Psoas muscle (tissue), 8 donors: ENCODE results near the gene HEPACAM. TPM values are rescaled to one million over a fixed set of nuclear protein-coding genes. Genes with fewer than 3 reads are reported as not detected.

Experiments
- ATAC-seq, 4 donors: fragments of 200-7000 bp; cut with Tn5 transposase; one replicate each; pipeline ENCODE4 v1.9.1; 2020; ENCODE audit warnings: moderate library complexity in 3 of 4, mild to moderate bottlenecking in 2 of 4
- DNase-seq, 2 donors: peaks; one replicate each; pipeline ENCODE4 v3.0.0-alpha.2; 2020
- H3K27ac ChIP-seq: fragments of 200-600 bp; one replicate; pipeline ENCODE4 v1.8.0; 2022
- H3K27me3 ChIP-seq, 3 donors: fragments of 200-600 bp in 1 of 3; one replicate each; pipeline versions ENCODE4 v1.6.1 to v1.8.0; 2013 to 2022; ENCODE audit warnings: low read length in 2 of 3, mild to moderate bottlenecking in 2 of 3, moderate library complexity in 1 of 3; ENCODE audit not compliant: insufficient read depth in 3 of 3
- H3K36me3 ChIP-seq, 2 donors: fragments of 200-600 bp in 1 of 2; one replicate each; pipeline versions ENCODE4 v1.6.1 to v1.8.0; 2013 to 2022; ENCODE audit warnings: low read depth in 1 of 2, mild to moderate bottlenecking in 1 of 2, moderate library complexity in 1 of 2; ENCODE audit not compliant: insufficient read depth in 1 of 2
- H3K4me1 ChIP-seq: fragments of 200-600 bp; one replicate; pipeline ENCODE4 v1.8.0; 2022
- H3K4me3 ChIP-seq: fragments of 200-600 bp; one replicate; pipeline ENCODE4 v1.8.0; 2022; ENCODE audit warnings: mild to moderate bottlenecking
- H3K9me3 ChIP-seq: fragments of 200-600 bp; one replicate; pipeline ENCODE4 v1.8.0; 2022
- CTCF ChIP-seq: fragments of 200-600 bp; IDR thresholded peaks from one replicate; pipeline ENCODE4 v1.8.0; 2022; ENCODE audit warnings: antibody characterized with exemption
- WGBS, 3 donors: extraction: QIAGEN DNeasy Blood & Tissue Kit; methylation state at CpG; one replicate each; pipeline versions ENCODE4 v1.1.6 to v1.1.7; 2013; 5-methylcytosine and 5-hydroxymethylcytosine counted together
- intact Hi-C, 2 donors: fragments of 100-400 bp; cut with DNase I; formaldehyde crosslinking; loops; one replicate each; pipeline versions ENCODE4 v1.11.0 to v1.14.2; 2022
- polyA plus RNA-seq, 3 donors: library from polyadenylated mRNA; stranded (reverse); fragments of 200-250 nt; gene quantifications; one replicate each; pipeline ENCODE4 v1.2.3, GENCODE V29; 2013
- total RNA-seq, 4 donors: library from RNA; stranded (reverse); fragmentation: NEBNext Ultra II Directional in 2 of 4; extraction: Animal tissue kit (Norgen Biotek cat#: 25700) in 2 of 4; gene quantifications; one replicate each; pipeline versions ENCODE4 v1.2.1 to v1.2.4, GENCODE V29; 2021 to 2023
- donor health status: healthy with polysubstance abuse.
- donor health status: DM: no; HTN: no; CAD: no; lungs with moderate emphysema.
- donor health status: Bipolar disorder and iron deficiency.
- donor health status: healthy.
- donor health status: DM: yes; HTN: yes; CAD: no.
- donor health status: DM: no; HTN: no; CAD: no.
- donor health status: DM: no; HTN: no; CAD: no.
- donor health status: DM: yes; HTN: yes; CAD: no.

HEPACAM gene
- total and polyA plus RNA-seq, 7 donors = 0.05 to 0.25 (median 0.07) TPM; not detected in 2

GRCh38 chr11:124900464-124900863 lies 35.4 kb downstream of the HEPACAM start:
- H3K27ac ChIP-seq = peak overlapping the region; percentile 68
- H3K9me3 ChIP-seq = no peaks in the 10 kb centered on the region
- peak overlapping the region; percentile 15 for H3K4me3 ChIP-seq
- ATAC-seq (peak in 3 of 4 donors; percentile 42 to 52 (median 47)), DNase-seq (peak in 1 of 2 donors; percentile 65)
- TF ChIP-seq CTCF = no peak
- no peaks in the 10 kb centered on the region for H3K4me1 ChIP-seq
- no peaks in the 10 kb centered on the region for H3K36me3 ChIP-seq
- intact Hi-C loops = no loop called here
- 15 to 43% (median 18%) methylated on average over 5 of the region's 5 CpGs for WGBS, 3 donors
- H3K27me3 ChIP-seq = peaks cover 0 to 28% (median 4%) of the 10 kb centered on the region in 3 donors

- DNase-seq (no peak), ATAC-seq (no peak)
- Histone ChIP-seq H3K4me3 (no peak overlapping the region), H3K27ac (peak overlapping the region; percentile 68), H3K36me3 (no peaks in the 10 kb centered on the region), H3K4me1 (no peaks in the 10 kb centered on the region), H3K9me3 (no peaks in the 10 kb centered on the region), H3K27me3 (peaks cover 0 to 28% (median 4%) of the 10 kb centered on the region in 3 donors)
- no peak for TF ChIP-seq CTCF
- WGBS, 3 donors = 41 to 58% (median 45%) methylated on average over 6 of the region's 6 CpGs
- intact Hi-C loops = no loop called here
Measured at GRCh38 chr11:124899383-124900145, 36.3 kb downstream of the HEPACAM start.

GRCh38 chr11:124898711-124899110 lies 37.1 kb downstream of the HEPACAM start:
- H3K4me1 ChIP-seq = no peaks in the 10 kb centered on the region
- TF ChIP-seq CTCF = no peak
- intact Hi-C loops = no loop called here
- peak; percentile 47 to 68 for DNase-seq
- H3K36me3 ChIP-seq = no peaks in the 10 kb centered on the region
- H3K4me3 ChIP-seq = no peak overlapping the region
- 11 to 29% (median 21%) methylated on average over 5 of the region's 5 CpGs for WGBS, 3 donors
- H3K9me3 ChIP-seq = no peaks in the 10 kb centered on the region
- ATAC-seq = peak; percentile 13 to 59 (median 46)
- peak overlapping the region; percentile 68 for H3K27ac ChIP-seq
- H3K27me3 ChIP-seq = peaks cover 0 to 28% (median 4%) of the 10 kb centered on the region in 3 donors

- H3K4me1 ChIP-seq = no peaks in the 10 kb centered on the region
- H3K27me3 ChIP-seq = peaks cover 0 to 26% (median 4%) of the 10 kb centered on the region in 3 donors
- WGBS, 3 donors = 25 to 47% (median 37%) methylated on average over 3 of the region's 3 CpGs
- DNase-seq = no peak
- peak; percentile 10 to 52 (median 38) for ATAC-seq
- H3K9me3 ChIP-seq = no peaks in the 10 kb centered on the region
- H3K4me3 ChIP-seq = peak overlapping the region; percentile 57
- H3K36me3 ChIP-seq = peaks cover 0 to 3% of the 10 kb centered on the region in 2 donors
- no peak for TF ChIP-seq CTCF
- intact Hi-C loops = no loop called here
- peak overlapping the region; percentile 68 for H3K27ac ChIP-seq
Measured at GRCh38 chr11:124898263-124898680, 37.6 kb downstream of the HEPACAM start.
